ENCODE measurements around the gene ORAI2. TPM values are rescaled to one million over a fixed set of nuclear protein-coding genes. Genes with fewer than 3 reads are reported as not detected.
"Not testable (repeated sequence)": the region's sequence is repeated elsewhere in the genome, so short reads cannot be mapped to it uniquely, and the experiment has no call there.

Gene ORAI2
- total RNA-seq, 1 donor from 2014 or later: 29.7 TPM

DNA sequence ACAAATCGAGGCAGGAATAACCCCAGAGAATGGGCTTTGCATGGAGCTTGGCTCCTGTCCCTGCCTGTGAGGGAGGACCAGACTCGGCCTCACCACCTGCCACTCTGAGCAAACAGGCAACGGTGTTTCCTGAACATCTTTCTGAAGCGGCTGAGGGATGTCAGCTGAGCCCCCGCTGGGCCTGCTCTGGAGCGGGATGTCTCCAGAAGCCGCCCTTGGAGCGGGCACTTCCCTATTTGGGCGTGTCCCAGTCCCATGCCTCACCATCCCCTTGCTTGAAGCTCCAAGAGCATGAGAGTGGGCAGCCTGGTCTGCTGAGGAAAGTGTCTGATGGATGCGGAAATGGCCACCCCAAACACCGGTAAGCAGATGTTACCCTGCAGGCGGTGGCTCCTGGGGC lies 21.1 kb downstream of the ORAI2 start:
- H3K9me3 ChIP-seq: no peaks in the 10 kb centered on the region
- H3K27me3 ChIP-seq (ENCODE audit: low read depth): no peaks in the 10 kb centered on the region
- DNase-seq (no peak), ATAC-seq (peak in 1 of 2 donors; percentile 19)
- peaks cover 36% of the 10 kb centered on the region for H3K36me3 ChIP-seq
- no peak overlapping the region for H3K4me3 ChIP-seq
- TF ChIP-seq CTCF (IDR thresholded peaks at IDR 0.05): no peak
- no peaks in the 10 kb centered on the region for H3K4me1 ChIP-seq
- H3K27ac ChIP-seq: no peak overlapping the region
- intact Hi-C loops (cut with DNase I): no loop called here

GRCh38 chr7:102454932-102455331 lies 21.6 kb downstream of the ORAI2 start:
- DNase-seq; ATAC-seq; H3K27me3 ChIP-seq (ENCODE audit: low read depth); H3K4me1 ChIP-seq; intact Hi-C loops (cut with DNase I); H3K4me3 ChIP-seq; H3K9me3 ChIP-seq; H3K27ac ChIP-seq: not testable (repeated sequence)
- peaks cover 37% of the 10 kb centered on the region for H3K36me3 ChIP-seq

- Histone ChIP-seq H3K4me1 (no peaks in the 10 kb centered on the region), H3K36me3 (peaks cover 37% of the 10 kb centered on the region), H3K9me3 (no peaks in the 10 kb centered on the region), H3K27me3 (ENCODE audit: low read depth) (no peaks in the 10 kb centered on the region), H3K27ac (no peak overlapping the region), H3K4me3 (no peak overlapping the region)
- intact Hi-C loops (cut with DNase I): no loop called here
- no peak for TF ChIP-seq CTCF (IDR thresholded peaks at IDR 0.05)
- DNase-seq (no peak), ATAC-seq (no peak)
These were observed 22.2 kb downstream of the ORAI2 start for GRCh38 chr7:102455596-102455995.

DNA sequence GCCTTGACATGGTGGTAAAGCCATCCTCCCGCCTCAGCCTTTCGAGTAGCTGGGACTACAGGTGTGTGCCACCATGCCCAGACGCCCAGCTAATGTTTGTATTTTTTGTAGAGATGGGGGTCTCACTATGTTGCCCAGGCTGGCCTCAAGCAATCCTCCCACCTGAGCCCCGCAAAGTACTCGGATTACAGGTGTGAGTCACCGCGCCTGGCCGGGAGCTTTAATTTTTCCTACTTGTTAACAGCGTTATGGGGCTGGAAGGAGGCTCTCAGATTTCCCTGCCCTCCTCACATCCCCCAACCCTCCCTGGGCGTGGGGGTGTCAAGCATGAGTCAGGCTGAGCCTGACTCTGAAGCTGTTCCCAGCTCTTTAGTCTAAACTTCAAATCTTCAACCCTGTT lies 23.0 kb downstream of the ORAI2 start:
- intact Hi-C loops (cut with DNase I): no loop called here
- Histone ChIP-seq H3K9me3 (no peaks in the 10 kb centered on the region), H3K4me1 (no peaks in the 10 kb centered on the region), H3K27ac (no peak overlapping the region), H3K4me3 (no peak overlapping the region), H3K27me3 (ENCODE audit: low read depth) (no peaks in the 10 kb centered on the region), H3K36me3 (peaks cover 37% of the 10 kb centered on the region)
- ATAC-seq (no peak), DNase-seq (no peak)
- TF ChIP-seq CTCF (IDR thresholded peaks at IDR 0.05): no peak

DNA sequence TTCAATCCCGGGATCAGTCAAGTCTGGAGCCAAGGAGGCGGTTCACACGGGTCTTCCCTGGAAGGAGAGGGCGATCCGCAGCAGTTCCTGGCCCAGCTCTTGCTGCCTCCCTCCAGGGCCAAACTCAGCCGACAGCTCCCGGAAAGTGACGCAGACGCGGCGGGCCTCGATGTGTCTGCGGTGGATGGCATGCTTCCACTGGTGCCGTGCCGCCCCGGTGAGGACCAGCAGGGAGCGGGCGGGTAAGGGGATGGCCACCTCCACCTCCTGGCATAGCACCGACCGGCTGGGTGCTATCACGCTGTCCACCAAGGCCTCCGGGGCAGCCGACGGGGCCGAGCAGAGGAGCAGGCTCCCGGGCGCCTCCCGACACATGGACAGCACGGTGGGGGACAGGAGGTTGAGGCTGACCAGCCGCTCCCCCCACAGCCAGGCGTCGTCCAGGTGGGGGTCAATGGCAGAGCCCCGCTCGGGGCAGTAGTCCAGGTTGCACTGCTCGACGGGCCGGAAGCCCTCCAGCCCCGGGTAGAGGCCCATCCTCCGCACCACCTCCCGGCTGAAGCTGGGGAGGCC lies 24.1 kb downstream of the ORAI2 start:
- DNase-seq (no peak), ATAC-seq (no peak)
- Histone ChIP-seq H3K36me3 (peaks cover 37% of the 10 kb centered on the region), H3K27me3 (ENCODE audit: low read depth) (no peaks in the 10 kb centered on the region), H3K9me3 (no peaks in the 10 kb centered on the region), H3K4me3 (no peak overlapping the region), H3K4me1 (no peaks in the 10 kb centered on the region), H3K27ac (no peak overlapping the region)
- intact Hi-C loops (cut with DNase I): no loop called here
- TF ChIP-seq CTCF (IDR thresholded peaks at IDR 0.05): no peak

DNA sequence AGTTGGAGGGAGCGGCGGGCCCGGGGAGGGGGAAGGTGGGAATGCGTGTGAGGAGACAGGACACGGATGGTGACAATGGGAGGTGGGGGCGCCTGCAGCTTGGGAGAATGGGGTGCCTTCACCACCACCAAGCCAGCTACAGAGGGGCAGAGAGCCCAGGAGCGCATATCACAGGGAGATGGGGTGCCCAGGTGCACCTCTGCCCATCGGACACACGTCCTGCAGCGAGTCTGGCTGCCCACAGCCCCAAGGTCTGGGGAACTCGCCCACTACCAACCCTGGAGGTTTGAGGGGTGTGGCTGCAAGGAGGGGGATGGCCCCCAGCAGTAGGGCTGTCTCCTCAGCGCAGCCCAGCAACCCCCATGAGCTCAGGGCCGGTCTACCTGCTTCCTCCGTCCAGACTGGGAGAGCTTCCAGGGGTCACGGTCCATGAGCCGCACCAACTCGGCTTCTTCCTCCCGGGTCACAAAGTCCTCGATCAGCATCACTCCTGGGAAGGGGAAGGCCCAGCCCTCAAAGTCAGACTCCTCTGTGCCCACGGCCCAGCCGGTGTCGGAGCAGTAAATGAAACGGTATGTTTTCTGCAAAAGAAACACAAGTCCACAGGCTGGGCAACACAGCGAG lies 26.0 kb downstream of the ORAI2 start:
- Histone ChIP-seq H3K27ac (no peak overlapping the region), H3K27me3 (ENCODE audit: low read depth) (no peaks in the 10 kb centered on the region), H3K4me1 (peaks cover 10% of the 10 kb centered on the region), H3K9me3 (no peaks in the 10 kb centered on the region), H3K36me3 (peaks cover 37% of the 10 kb centered on the region), H3K4me3 (no peak overlapping the region)
- TF ChIP-seq CTCF (IDR thresholded peaks at IDR 0.05): no peak
- no peak for DNase-seq
- intact Hi-C loops (cut with DNase I): no loop called here
- ATAC-seq: no peak

All from lower lobe of right lung (tissue), 2 donors.